Activated CD4-positive, CD25-positive, alpha-beta regulatory T cell treated with anti-CD3 and anti-CD28 coated beads, Interleukin-2, amount 50 U/mL, for 24 hours (primary cell): ENCODE data around the gene KLHL29.

Experiments
- ATAC-seq, 2 donors: fragments of 150-1000 bp; cut with Tn5 transposase; one replicate each; pipeline ENCODE4 v1.10.0; 2021; ENCODE audit warnings: mild to moderate bottlenecking in 1 of 2, moderate library complexity in 1 of 2

Gene KLHL29

DNA sequence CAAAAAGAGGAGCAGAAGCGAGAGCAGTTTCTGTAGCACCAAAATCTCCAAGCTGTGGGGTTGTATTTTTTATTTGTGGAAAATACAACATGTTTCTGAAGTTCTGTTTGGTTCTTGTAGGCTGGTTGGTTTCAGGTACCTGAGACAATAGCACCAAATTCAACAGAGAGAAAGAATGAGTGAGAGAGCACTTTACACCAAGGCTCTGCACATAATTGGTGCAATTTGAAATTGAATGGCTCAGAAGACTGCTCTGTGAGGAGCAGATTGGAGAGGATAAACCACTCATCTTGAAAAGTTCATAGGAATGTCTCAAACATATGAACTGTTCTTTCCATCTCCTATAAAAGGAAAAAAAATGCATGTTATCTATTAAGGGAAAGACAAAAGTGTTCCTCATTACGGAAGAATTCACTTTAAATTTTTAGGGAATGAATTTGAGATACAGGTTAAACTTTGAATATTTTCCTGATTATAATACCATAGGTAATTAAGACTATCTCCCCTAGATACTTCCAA lies 366.8 kb downstream of the KLHL29 start:
- ATAC-seq = no peak

DNA sequence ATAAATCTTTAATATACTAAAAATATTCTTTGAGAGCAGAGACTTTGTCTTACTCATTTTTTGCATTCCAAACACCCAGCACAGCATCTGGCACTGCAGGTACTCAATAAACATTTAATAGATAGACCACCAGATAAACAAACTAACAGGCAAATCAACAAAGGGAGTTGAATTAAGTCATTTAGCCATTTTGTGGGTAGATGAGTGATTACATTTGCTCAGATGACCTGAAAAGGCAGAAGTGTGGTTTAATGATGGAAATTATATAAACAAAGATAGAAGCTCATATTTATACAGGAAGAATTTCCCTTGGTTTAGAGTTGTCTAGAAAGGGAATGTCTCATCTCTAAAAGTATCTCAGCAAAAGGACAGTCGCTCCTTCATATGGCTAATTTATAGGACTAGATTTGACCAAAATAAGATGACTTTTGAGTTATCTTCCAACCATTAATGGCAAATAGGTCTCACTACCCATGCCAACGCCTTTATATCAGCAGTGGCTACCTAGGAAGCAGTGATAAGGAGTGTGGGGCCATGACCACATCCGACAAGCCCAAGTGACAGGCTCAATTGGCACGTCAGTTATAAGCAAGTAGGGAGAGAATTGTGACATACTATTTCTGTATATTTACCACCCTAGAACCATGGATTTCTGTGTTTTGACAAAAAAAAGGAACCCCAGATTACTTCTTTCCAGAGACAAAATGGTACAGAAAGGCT lies 368.5 kb downstream of the KLHL29 start:
- no peak for ATAC-seq

DNA sequence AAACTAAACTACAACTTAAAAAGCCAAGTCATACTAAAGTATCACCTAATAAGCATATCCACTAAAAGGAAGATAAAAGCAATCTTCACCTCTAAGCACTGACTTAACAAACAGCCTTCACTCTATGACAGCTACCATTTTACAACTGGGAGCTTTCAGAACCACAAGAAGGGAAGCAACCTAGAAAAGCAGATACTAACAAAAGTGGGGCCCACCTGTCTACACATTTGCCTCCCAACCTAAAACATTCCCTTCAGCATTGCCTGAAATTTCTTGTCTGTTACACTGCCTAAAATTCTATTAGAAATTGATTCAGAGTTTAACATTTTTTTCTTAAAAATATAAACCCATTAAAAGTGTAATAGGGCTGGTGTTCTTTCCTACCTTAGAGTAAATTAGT lies 370.0 kb downstream of the KLHL29 start:
- no peak for ATAC-seq

DNA sequence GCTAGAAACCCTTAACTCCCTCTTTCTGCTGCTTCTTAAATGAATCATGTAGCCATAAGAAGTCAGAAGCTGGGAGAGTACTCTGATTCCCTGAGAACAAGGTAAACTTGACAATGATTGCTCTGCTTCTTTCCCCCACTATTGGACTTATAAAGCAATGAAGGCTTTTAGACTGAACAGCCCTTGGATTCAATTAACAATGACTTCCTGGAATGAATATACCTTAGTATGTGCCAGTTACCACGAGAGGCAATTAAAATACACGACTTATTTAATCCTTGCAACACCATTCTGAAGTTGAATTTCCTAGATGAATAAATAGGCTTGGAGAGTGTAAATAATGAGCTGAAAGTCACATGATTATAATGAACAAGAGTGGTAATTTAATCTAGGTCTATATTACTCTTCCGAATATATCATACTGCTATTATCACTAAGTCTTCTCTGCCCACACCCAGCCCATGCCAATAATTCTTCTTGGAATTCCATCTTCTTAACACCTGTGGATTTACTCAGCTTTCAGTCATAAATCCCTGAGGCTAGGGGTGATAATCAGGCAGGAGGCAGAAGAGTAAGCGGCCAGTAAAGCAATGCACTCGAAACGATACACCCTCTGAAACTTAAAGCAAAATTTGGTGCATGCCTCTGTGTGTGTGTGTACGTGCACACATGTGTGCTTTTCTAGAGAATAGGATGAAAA lies 371.8 kb downstream of the KLHL29 start:
- ATAC-seq = no peak

DNA sequence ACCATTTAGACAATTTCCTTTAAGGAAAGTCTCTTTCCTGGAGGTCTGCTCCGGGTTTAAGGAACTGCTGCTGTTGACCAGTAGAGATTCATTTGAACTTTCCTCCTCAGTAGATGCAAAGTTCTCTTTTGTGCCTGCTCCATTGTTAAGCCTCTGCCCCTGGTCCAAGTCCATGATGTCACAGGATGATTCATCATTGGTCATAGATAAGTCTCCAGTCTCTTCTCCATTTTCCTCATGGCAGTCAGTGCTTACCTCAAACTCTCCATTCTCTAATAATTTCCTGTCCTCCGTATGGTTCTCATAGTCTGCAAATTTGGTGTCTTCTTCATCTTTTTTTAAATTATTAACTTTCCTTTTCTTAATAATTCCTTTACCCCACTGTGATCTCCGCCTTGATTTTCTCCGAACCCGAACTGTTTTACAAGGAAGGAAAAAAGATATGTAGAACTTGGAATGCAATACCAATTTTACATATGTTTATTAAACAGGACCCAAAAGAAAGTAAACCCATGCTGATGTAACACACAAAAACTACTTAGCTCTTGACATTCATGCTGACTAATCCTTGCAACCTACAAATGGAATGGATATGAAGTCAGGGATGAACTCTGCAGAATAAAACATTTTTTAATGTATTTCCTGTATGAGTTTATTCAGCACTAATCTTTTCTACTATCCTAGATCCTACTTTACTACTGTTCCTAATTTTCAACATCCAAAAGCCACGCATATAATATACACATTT lies 372.9 kb downstream of the KLHL29 start:
- ATAC-seq = no peak
